H9 (cell line): ENCODE data around the gene SCYL3. TPM values are rescaled to one million over a fixed set of nuclear protein-coding genes. Genes with fewer than 3 reads are reported as not detected.

Experiments used
- DNase-seq: peaks from one replicate; pipeline ENCODE4 v3.0.0-alpha.2; 2017
- H2AFZ ChIP-seq: one replicate; pipeline ENCODE4 v1.6.1; 2013; ENCODE audit warnings: mild to moderate bottlenecking, low read length, control low read depth, moderate library complexity
- H2AK5ac ChIP-seq: 2 replicates; pipeline ENCODE4 v1.6.1; 2013; ENCODE audit warnings: low read length, control low read depth, mixed read lengths; ENCODE audit not compliant: insufficient read length
- H2BK120ac ChIP-seq: one replicate; pipeline ENCODE4 v1.6.1; 2013; ENCODE audit warnings: low read depth, mild to moderate bottlenecking, low read length, control low read depth, inconsistent platforms; ENCODE audit not compliant: poor library complexity, severe bottlenecking
- H2BK12ac ChIP-seq: 2 replicates; pipeline ENCODE4 v1.6.1; 2013; ENCODE audit warnings: low read length, control low read depth, mixed read lengths, low read depth; ENCODE audit not compliant: insufficient read length
- H2BK15ac ChIP-seq: 2 replicates; pipeline ENCODE4 v1.6.1; 2013; ENCODE audit warnings: low read depth, low read length, control low read depth
- H2BK20ac ChIP-seq: one replicate; pipeline ENCODE4 v1.6.1; 2013; ENCODE audit warnings: low read depth, mild to moderate bottlenecking, low read length, control low read depth, inconsistent platforms; ENCODE audit not compliant: poor library complexity, severe bottlenecking
- H2BK5ac ChIP-seq: 2 replicates; pipeline ENCODE4 v1.6.1; 2013; ENCODE audit warnings: low read length, control low read depth, mixed read lengths; ENCODE audit not compliant: insufficient read length
- H3K14ac ChIP-seq: 2 replicates; pipeline ENCODE4 v1.6.1; 2013; ENCODE audit warnings: low read length, control low read depth; ENCODE audit not compliant: insufficient read depth
- H3K18ac ChIP-seq: 2 replicates; pipeline ENCODE4 v1.6.1; 2013; ENCODE audit warnings: low read depth, mild to moderate bottlenecking, mixed read lengths, low read length, control low read depth; ENCODE audit not compliant: insufficient read length
- H3K23ac ChIP-seq: 2 replicates; pipeline ENCODE4 v1.6.1; 2013; ENCODE audit warnings: low read length, control low read depth, mixed read lengths, low read depth; ENCODE audit not compliant: insufficient read length
- H3K23me2 ChIP-seq: 2 replicates; pipeline ENCODE4 v1.6.1; 2013; ENCODE audit warnings: low read depth, mild to moderate bottlenecking, mixed read lengths, low read length, control low read depth; ENCODE audit not compliant: insufficient read length, poor library complexity, severe bottlenecking
- H3K27ac ChIP-seq: 2 replicates; pipeline ENCODE4 v1.5.1; 2013; ENCODE audit warnings: low read length, control low read depth, mixed read lengths, low read depth; ENCODE audit not compliant: insufficient read length
- H3K27me3 ChIP-seq: 2 replicates; pipeline ENCODE4 v1.6.1; 2013; ENCODE audit warnings: low read length, control low read depth, inconsistent platforms; ENCODE audit not compliant: insufficient read depth
- H3K4ac ChIP-seq: 2 replicates; pipeline ENCODE4 v1.6.1; 2013; ENCODE audit warnings: low read depth, mild to moderate bottlenecking, control low read depth, inconsistent platforms, low read length, moderate library complexity
- H3K4me1 ChIP-seq: 2 replicates; pipeline ENCODE4 v1.6.1; 2013; ENCODE audit warnings: low read length, control low read depth, inconsistent platforms; ENCODE audit not compliant: insufficient read depth
- H3K4me2 ChIP-seq: 2 replicates; pipeline ENCODE4 v1.6.1; 2013; ENCODE audit warnings: low read length, control low read depth, mixed read lengths; ENCODE audit not compliant: insufficient read length, insufficient read depth
- H3K56ac ChIP-seq: 2 replicates; pipeline ENCODE4 v1.6.1; 2013; ENCODE audit warnings: low read depth, mild to moderate bottlenecking, mixed read lengths, low read length, control low read depth; ENCODE audit not compliant: insufficient read length
- H3K79me1 ChIP-seq: 2 replicates; pipeline ENCODE4 v1.6.1; 2013; ENCODE audit warnings: low read depth, mild to moderate bottlenecking, moderate library complexity, low read length, control low read depth, inconsistent platforms; ENCODE audit not compliant: insufficient read depth, poor library complexity, severe bottlenecking
- H3K79me2 ChIP-seq: 2 replicates; pipeline ENCODE4 v1.6.1; 2013; ENCODE audit warnings: low read length, control low read depth, inconsistent platforms; ENCODE audit not compliant: insufficient read depth
- H3K9ac ChIP-seq: 2 replicates; pipeline ENCODE4 v1.6.1; 2013; ENCODE audit warnings: low read length, control low read depth, mixed read lengths; ENCODE audit not compliant: insufficient read length; ENCODE audit errors: extremely low read depth
- H3K9me3 ChIP-seq: one replicate; pipeline ENCODE4 v1.6.1; 2013; ENCODE audit warnings: low read depth, low read length, inconsistent platforms; ENCODE audit not compliant: control insufficient read depth
- H3T11ph ChIP-seq: one replicate; pipeline ENCODE4 v1.6.1; 2013; ENCODE audit warnings: mild to moderate bottlenecking, low read length, control low read depth, inconsistent platforms
- H4K20me1 ChIP-seq: one replicate; pipeline ENCODE4 v1.6.1; 2013; ENCODE audit not compliant: control insufficient read depth, insufficient read length, insufficient read depth
- H4K5ac ChIP-seq: 2 replicates; pipeline ENCODE4 v1.6.1; 2013; ENCODE audit warnings: low read depth, mild to moderate bottlenecking, mixed read lengths, low read length, control low read depth; ENCODE audit not compliant: insufficient read length
- H4K8ac ChIP-seq: replicated peaks from 2 replicates; pipeline ENCODE4 v1.6.1; 2013; ENCODE audit warnings: low read length, control low read depth, mixed read lengths, low read depth; ENCODE audit not compliant: insufficient read length
- H4K91ac ChIP-seq: 2 replicates; pipeline ENCODE4 v1.6.1; 2013; ENCODE audit warnings: low read depth, mild to moderate bottlenecking, moderate library complexity, mixed read lengths, low read length, control low read depth; ENCODE audit not compliant: insufficient read length
- H3K27ac Mint-ChIP-seq, 3 experiments: 2 replicates in 2 of 3; 3 replicates in 1 of 3; pipeline ENCODE4 v1.8.0; 2020 to 2021; ENCODE audit warnings: mixed read lengths in 3 of 3, mild to moderate bottlenecking in 1 of 3, moderate library complexity in 1 of 3
- H3K27me3 Mint-ChIP-seq: 2 replicates; pipeline ENCODE4 v1.8.0; 2021; ENCODE audit warnings: low read depth, mild to moderate bottlenecking, moderate library complexity, mixed read lengths
- H3K36me3 Mint-ChIP-seq, 3 experiments: 2 replicates in 2 of 3; 3 replicates in 1 of 3; pipeline ENCODE4 v1.8.0; 2020 to 2021; ENCODE audit warnings: low read depth in 3 of 3, mixed read lengths in 3 of 3; ENCODE audit not compliant: insufficient read depth in 1 of 3
- H3K4me1 Mint-ChIP-seq, 2 experiments: 2 replicates each; pipeline ENCODE4 v1.8.0; 2020; ENCODE audit warnings: mixed read lengths in 2 of 2
- H3K4me3 Mint-ChIP-seq, 2 experiments: 2 replicates in 1 of 2; 3 replicates in 1 of 2; pipeline ENCODE4 v1.8.0; 2020 to 2021; ENCODE audit warnings: mild to moderate bottlenecking in 2 of 2, mixed read lengths in 2 of 2, moderate library complexity in 1 of 2
- H3K9me3 Mint-ChIP-seq, 2 experiments: 2 replicates in 1 of 2; 3 replicates in 1 of 2; pipeline ENCODE4 v1.8.0; 2020; ENCODE audit warnings: mild to moderate bottlenecking in 2 of 2, mixed read lengths in 2 of 2, moderate library complexity in 1 of 2
- CTCF ChIP-seq: fragments of 200-600 bp; sonication (generic); conservative IDR thresholded peaks from 3 replicates; pipeline ENCODE4 v1.8.0; 2021; ENCODE audit warnings: antibody characterized with exemption, mild to moderate bottlenecking
- WGBS: extraction: QIAGEN DNeasy Blood & Tissue Kit; methylation state at CpG from one replicate; pipeline ENCODE4 v1.1.7; 2013; ENCODE audit warnings: missing lambda C conversion rate, low lambda C conversion rate, mixed read lengths; ENCODE audit not compliant: insufficient read length; ENCODE audit errors: extremely low coverage; 5-methylcytosine and 5-hydroxymethylcytosine counted together
- total RNA-seq: library from RNA; stranded (reverse); gene quantifications from 2 replicates; pipeline ENCODE4 v1.2.1, GENCODE V29; 2021

SCYL3 gene
- total RNA-seq, 1 experiment from 2014 or later: 3.9 TPM

- Histone ChIP-seq H4K5ac (no peak overlapping the region), H3K4me1 (no peaks in the 10 kb centered on the region; the same call in 1 of the 2 replicates), H3K4me2 (no peak overlapping the region), H3K27me3 (no peaks in the 10 kb centered on the region), H2AK5ac (no peak overlapping the region), H3K79me2 (peaks cover 4% of the 10 kb centered on the region; the same call in 1 of the 2 replicates), H3K9me3 (no peaks in the 10 kb centered on the region), H3K79me1 (no peaks in the 10 kb centered on the region), H3K4ac (no peak overlapping the region), H2BK120ac (no peak overlapping the region), H2BK12ac (no peak overlapping the region), H3K23ac (no peak overlapping the region), H3K9ac (no peak overlapping the region), H3K56ac (no peak overlapping the region), H2AFZ (no peak overlapping the region), H4K91ac (no peak overlapping the region), H4K20me1 (no peaks in the 10 kb centered on the region), H2BK5ac (no peak overlapping the region), H2BK15ac (no peak overlapping the region), H3K27ac (no peak overlapping the region), H3K18ac (no peak overlapping the region), H3K23me2 (no peaks in the 10 kb centered on the region), H3K14ac (no peak overlapping the region), H2BK20ac (no peak overlapping the region), H4K8ac (no peak overlapping the region), H3T11ph (no peak overlapping the region)
- Mint-ChIP-seq H3K4me1 (peaks cover 11 to 15% of the 10 kb centered on the region in 2 experiments), H3K27ac (no peak overlapping the region), H3K27me3 (no peaks in the 10 kb centered on the region), H3K36me3 (peaks cover 6 to 22% (median 17%) of the 10 kb centered on the region in 3 experiments), H3K9me3 (0 out of 5 replicates have a peak, but pooled peaks cover 0 to 2% of the 10 kb centered on the region in 2 experiments), H3K4me3 (no peak overlapping the region)
- TF ChIP-seq CTCF: no peak
- no peak for DNase-seq
- WGBS: no CpG with 5 or more reads among the region's 1 CpG
These were observed 7.3 kb downstream of the SCYL3 start for GRCh38 chr1:169886422-169886821.
